GM18858 (cell line): ENCODE measurements around the gene ZCCHC7.
"Not testable (repeated sequence)": the region's sequence is repeated elsewhere in the genome, so short reads cannot be mapped to it uniquely, and the experiment has no call there.

ENCODE experiments used
- ATAC-seq: cut with Tn5 transposase; IDR thresholded peaks from one replicate; pipeline ENCODE4 v1.9.1; 2021; ENCODE audit not compliant: unreplicated experiment

Gene ZCCHC7

DNA sequence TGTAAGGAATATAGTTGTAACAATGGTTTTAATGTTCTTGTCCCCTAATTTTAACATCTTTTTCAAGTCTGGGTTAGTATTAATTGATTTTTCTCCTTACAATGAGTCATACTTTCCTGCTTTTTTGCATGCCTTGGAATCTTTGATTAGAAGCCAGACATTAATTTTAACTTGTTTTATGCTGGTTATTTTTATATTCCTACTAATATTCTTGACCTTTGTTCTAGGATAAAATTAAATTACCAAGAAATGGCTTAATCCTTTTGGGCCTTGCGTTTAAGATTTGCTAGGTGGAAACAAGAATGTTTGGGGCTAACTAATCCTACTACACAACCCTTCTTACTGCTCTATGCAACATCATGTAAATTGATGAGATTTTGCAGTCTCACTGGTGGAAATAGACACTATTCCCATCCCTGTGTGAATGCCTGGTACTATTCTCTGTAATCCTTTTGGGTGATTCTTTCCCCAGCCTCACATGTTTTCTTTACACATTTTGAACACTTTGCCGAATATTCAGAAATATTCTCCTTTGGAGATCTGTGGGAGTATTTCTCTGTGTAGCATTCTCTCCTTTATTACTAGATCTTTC lies 47.2 kb downstream of the ZCCHC7 start:
- no peak for ATAC-seq

DNA sequence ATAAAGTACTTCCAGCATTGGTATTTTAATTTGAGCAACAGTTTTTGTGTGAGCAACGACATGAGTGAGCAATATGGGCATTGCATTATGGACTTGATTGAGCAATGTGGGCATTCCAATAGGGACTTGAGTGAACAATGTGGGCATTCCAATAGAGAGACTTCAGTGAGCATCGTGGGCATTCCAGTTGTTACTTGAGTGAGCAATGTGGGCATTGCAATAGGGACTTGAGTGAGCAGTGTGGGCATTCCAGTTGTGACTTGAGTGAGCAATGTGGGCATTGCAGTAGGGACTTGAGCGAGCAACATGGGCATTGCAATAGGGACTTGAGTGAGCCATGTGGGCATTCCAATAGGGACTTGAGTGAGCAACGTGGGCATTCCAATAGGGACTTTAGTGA lies 52.2 kb downstream of the ZCCHC7 start:
- no peak for ATAC-seq

DNA sequence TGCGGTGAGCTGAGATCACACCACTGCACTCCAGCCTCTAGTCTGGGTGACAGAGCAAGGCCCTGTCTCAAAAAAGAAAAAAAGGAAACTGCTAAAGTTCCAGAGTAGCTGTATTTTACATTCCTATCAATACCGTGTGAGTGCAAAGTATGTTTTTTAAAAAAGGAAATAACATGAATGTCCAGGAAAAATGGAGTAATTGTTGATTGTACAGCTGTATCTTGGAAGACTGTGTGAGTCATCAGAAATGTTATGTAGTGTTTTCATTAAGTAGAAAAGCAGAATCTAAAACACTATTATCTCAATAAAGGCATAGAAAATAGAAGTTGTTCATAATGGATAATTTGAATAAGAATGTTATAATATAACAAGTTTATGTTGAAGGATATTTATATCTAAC lies 53.9 kb downstream of the ZCCHC7 start:
- ATAC-seq: no peak

DNA sequence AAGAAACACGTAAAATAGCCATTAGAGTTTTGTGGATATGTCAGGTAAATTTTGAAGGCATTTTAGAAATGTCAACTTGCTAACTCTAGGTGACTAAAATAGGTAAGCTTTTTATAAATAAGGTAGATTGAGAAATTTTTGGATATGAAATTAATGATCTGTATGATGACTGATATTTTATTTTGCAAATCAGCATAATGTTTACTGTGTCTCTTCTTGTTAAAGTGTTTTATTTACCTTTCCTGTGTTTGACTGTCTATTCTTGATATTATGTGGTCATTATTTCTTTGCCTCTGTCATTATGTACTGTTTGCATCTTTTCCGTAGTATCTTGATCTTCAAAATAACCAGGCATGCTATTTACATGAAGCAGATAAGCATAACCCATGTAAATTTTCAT lies 58.4 kb downstream of the ZCCHC7 start:
- ATAC-seq: no peak

DNA sequence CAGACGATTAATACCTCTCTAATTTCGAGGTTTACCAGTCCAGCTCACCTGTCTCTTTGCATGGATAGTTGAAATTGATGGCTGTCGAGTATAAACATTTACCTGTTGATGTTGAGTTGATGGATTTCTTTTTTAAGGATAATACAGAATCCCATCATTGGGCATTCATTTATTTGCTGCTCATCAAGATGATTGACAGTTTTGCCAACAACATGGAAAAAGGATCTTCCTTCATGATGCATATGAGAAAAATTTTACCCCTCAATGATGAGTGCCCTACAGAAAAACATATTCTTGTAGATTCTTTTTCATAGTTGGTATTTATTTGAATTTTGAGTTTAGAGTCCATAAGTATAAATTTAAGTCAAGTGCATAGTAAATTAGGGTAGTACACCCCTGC lies 59.2 kb downstream of the ZCCHC7 start:
- no peak for ATAC-seq

DNA sequence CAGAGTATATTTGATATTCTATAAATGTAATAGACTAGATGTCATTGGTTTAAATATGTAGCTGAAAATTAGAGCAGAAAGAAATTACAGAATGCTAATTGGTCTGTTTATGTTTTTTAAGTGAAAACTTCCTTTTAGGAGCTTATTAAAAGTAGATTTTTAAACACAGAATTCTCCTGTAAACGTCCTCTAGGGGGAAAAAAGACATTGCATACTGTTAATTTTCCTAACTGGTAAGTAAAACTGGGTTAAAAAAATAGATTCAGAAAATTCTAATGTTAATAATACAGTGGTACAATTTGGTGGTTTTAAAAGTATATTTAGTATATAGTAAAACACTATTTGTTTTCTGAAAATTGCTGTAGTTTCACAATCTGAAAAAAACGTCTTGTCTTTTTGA lies 59.8 kb downstream of the ZCCHC7 start:
- no peak for ATAC-seq

DNA sequence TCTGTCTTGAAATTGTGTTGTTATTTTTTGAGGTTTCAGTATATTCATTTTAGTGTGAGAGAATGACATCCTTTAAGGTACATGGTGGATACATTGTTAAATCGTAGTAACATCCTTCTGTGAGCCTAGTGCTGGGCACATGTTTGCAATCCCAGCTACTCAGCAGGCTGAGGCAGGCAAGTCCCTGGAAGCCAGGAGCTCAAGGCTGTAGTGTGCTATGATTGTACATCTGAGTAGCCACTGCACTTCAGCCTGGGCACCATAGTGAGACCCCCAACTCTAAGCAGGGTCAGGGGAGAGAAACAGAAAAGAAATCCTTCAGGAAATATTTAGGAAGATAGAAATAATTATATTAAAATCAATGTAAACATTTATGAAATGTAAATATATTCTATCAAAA lies 62.3 kb downstream of the ZCCHC7 start:
- ATAC-seq: no peak

DNA sequence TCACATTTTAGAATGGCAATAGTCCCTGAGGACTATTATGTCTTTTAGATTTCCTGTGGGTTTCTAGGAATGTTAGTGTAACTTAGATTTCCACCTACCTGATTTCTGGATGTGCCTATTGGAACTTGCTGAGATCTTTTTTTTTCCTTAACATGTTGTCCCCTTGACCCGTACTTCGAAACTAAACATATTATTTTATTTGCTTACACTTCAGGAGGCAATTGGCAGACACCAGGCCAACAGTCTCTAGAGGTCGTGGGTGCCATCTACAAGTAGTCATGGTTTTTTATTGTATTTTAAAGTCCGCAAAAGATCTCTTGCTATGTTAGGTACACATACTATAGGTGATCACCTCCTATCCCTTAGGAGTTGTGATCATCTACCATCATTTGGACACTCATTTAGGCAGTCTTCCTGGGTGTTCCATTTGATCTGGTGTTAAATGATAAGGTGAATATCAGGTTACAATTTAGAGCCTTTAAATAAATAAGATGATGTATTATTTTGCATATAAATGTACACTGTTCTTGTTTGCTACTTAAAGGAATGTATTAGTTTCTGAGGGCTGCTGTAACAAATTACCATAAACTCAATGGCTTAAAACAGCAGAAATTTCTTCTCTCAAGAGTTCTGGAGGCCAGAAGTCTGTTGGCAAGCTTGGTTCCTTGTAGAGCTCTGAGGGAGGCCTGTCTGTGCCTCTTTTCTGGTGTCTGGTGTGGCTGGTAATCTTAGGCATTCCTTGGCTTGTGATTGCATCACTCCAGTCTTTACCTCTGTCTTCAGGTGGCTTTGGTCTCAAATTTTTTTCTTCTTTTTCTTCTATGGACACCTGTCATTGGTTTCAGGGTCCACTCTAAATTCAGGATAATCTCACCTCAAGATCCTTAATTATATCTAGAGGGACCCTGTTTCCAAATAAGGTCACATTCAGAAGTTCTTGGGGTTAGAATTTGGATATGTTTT lies 64.8 kb downstream of the ZCCHC7 start:
- ATAC-seq: no peak

DNA sequence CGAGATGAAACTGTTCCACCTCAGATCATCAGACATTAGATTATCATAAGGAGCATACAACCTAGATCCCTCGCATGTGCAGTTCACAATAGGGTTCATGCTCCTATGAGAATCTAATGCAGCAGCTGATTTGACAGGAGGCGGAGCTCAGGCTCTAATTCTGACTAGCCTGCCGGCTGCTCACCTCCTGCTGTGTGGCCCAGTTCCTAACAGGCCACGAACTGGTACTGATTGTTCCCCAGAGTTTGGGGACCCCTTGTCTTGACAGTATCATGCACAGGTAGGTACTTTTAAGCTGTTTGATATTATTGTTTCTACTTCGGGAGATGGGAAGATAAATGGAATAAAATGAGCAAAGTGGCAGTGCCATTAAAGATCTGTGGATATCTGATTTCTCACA lies 66.9 kb downstream of the ZCCHC7 start:
- no peak for ATAC-seq

DNA sequence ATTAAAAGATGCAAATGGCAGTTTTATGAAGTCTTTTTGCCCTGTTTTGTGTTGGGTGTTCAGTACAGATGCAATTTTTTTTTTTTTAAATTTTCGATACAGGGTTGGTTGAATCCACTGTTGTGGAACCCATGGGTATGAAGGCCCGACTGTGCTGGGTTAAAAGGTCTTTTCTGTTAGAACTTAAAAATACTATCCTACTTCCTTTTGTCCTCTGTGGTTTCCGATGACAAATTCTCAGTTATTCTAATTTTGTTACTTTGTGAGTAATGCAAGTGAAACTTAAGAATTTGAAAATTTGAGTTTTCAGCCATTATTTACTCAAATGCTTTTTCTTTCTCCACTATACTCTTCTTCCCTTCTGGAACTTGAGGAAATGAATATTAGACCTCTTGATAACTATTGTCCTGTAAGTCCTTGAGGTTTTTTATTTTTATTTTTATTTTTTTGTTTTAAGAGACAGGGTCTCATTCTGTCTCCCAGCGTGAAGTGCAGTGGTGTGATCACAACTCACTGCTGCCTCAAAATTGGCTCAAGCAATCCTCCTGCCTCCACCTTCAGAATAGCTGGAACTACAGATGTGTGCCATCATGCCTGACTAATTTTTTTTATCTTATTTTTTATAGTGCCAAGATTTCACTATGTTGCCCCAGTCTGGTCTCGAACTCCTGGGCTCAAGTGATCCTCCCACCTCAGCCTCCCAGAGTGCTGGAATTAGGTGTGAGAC lies 67.5 kb downstream of the ZCCHC7 start:
- ATAC-seq: peak; percentile 50

DNA sequence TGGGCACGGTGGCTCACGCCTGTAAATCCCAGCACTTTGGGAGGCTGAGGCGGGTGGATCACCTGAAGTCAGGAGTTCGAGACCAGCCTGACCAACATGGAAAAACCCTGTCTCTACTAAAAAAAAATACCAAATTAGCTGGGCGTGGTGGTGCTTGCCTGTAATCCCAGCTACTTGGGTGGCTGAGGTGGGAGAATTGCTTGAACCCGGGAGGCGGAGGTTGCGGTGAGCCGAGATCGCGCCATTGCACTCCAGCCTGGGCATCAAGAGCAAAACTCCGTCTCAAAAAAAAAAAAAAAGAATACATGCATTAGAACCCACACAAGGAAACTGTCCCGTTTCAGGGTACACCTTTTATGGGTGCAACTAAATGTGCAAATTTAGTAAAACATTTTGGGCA lies 70.4 kb downstream of the ZCCHC7 start:
- ATAC-seq: not testable (repeated sequence)

DNA sequence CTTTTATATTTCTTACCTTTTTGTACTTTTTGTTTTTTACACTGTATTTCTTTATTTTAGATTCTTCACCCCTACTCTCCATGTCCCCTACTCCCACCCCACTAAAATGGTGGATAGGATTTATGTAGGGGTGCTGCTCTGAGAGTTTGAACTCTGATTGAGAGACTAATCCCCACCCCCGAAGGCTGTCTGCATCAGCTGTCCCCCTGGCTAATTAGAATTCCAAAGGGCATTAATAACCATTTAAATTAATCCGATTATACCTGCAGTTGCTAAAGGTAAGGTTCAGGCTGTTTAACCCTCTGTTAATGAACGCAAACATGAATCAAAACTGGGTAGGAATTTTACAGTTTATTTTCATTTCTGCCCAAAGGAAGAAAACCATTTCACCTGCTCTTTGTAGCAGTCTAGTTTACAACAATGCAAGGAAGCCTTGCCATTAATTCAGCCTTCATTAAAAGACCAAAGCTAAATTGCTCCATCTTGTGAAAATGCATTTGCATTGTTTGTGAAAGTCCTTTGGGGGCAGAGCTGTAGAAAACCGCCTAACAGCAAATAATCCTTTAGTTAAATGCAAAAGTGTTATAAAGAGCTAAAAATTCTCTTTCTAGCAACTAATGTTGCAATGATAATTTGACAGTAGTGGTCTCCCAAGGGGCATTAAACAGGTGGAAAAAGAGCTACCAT lies 71.2 kb downstream of the ZCCHC7 start:
- ATAC-seq: no peak

DNA sequence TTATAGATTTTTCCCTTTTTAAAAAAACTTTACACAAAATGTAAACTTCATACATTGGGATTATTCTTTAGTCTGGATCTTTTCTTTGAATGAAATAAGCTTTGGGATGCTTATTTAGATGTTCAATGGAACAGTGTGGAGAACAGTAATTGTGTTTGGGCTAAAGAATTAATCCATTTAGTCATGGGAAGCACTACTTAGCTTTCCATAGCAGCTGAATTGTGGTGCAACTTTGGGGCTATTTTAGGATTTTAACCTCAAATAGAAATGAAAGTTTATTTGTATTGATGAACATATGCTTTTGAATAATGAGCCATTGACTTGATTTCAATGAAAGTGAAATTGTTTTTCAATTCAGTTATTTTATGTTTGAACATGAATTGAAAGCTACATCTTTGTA lies 72.4 kb downstream of the ZCCHC7 start:
- ATAC-seq: no peak

DNA sequence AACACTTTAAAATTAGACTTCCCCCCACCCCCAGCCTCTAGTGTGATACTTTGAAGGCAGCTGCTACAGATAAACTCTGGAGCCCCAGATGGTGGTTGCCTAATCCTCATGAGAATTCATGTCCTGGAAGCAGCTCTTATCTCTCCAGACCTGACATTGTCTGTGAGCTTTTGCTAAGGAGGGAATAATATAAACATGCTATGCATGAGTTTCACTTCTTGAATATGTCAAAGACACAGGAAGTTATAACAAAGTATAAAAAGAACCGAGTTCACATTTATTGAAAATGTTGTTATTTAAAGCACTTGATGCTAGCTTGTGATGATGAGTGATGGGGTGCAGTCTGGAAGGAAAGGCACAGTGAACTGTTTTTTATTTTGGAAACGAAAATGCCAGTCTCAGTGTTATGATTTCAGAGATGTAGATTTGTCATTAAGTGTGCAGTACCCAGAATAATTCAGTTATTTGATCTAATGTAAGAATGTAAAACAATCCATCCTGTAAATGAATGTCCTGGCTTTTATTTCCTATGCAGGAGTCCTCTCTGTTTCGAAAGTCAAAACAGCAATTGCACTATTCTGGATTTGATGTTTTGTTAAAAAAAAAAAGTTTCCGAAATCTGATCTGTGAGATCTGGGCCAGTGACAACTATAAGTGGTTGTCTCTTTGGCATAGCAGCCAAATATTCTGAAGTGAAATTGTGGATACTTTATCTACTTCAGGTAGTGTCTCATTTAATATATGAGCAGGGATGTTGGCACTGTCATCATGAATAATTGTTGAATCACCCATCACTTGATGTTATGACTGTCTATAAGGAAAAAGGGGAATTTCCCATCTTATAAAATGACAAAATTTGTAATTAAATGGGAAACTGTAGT lies 77.0 kb downstream of the ZCCHC7 start:
- ATAC-seq: peak; percentile 65

DNA sequence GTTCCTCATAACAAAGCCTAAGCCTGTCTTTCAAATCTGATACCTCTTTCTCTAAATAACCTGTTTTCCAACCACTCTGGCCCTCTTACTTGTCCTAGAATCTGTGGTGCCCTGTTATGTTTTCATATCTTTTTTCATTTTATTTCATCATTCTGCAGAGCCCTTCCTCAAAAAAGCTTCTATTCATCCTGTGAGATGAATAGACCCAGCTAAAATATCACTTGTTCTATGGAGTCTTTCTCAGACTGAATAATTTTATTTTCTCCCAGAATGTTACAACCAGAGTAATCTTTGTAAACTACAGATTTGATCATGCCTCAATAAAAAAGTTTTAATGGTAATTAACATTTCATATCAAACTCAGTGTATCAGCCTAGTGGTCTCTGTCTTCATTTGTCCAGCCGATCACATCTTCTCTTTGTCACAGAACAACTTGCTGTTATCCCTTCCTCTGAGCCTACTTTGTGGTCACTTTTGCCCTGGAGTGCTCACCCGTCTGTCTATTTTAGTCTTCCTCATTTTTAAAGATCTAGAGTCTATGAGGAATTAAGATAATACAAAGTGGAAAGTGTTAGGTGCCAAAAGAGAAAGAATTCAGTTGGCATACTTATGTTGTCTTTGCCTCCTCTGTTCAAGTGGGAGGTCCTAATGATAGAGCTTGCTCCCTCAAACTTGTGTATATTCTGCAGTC lies 77.8 kb downstream of the ZCCHC7 start:
- no peak for ATAC-seq

DNA sequence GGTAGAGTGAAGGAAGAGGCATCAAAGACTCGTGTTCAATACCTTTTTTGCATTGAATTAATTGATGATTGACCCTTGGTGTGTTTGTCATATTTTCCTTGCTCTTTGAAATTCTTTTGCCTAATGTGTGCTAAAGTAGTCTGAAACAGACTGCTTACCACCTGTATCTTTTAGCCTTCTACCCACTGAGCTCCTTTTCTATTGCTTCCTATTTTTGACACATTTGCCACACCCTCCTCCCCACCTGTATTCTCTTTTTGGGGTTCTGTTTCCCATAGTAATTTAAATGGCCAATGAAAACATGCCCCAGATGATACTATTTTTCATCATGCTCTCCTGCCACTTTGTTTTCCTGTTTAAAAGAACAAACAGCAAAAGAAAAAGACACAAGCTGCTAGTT lies 78.5 kb downstream of the ZCCHC7 start:
- no peak for ATAC-seq

DNA sequence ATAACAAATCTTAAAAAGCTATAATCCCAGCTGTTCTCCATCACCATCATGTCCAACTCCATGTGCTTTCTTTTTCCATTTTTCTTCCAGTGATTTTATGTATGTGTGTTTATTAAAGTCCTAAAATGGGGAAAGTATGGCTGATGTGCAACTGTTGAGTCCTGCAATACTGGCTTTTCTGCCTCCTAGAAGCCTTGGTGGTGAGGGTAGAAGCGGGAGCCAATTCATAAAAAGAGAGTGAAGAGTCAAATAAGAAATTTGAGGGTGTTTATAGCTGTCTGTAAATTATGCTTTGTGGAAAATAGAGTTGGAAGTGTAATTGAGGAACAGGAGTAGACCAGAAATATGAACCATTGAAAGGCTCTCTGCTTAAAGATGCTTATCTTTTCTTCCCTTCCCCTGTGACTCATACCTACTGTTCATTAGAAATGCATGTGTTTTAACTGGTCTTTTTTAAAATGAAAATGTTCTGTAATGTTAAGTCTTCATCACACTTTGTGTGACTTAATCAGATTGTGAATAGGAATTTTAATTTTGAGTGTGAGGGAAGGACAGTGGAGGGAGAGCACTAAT lies 80.1 kb downstream of the ZCCHC7 start:
- ATAC-seq: no peak

DNA sequence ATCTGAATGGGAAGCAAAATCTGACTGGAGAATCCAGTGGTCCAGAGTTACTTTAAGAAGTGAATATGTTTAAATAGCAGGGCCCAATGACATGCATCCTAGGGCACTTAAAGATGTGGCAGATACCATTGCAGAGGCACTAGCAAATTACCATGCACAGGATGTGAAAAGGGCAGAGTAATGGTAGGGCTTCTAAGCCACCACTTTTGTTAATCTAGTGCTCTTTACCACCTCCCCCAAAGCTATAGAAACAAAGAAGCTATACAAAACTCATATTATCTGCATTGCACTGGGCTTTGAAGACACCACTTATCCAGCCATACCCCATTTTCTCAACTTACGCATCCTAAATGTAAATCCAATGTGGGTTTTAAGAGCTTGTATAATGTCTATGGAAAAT lies 81.2 kb downstream of the ZCCHC7 start:
- ATAC-seq: no peak

DNA sequence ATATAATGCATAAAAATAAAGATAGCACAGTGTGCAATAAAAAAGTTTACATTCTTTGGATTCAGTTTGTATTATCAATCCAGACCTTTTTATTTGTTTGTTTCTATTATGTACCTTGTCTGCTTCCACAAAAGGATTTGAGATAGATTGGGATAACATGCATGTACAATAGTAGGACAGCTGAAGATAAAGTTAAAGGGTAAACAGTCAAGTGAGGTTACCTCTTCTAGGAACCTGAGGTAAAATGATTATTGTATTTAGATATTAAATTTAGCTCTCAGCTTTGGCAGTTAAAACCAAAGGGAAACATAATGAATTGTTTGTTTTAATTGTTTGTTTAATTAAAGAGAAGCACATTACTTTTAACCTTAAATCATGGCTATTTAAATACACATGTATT lies 81.7 kb downstream of the ZCCHC7 start:
- no peak for ATAC-seq
